GM21529 (cell line): ENCODE measurements around the gene TMPRSS6.

Experiments used
- ATAC-seq: cut with Tn5 transposase; IDR thresholded peaks from one replicate; pipeline ENCODE4 v1.9.1; 2021; ENCODE audit not compliant: unreplicated experiment

TMPRSS6 gene

GRCh38 chr22:37030560-37031281 is 78.8 kb downstream of the TMPRSS6 start:
- ATAC-seq: no peak

DNA sequence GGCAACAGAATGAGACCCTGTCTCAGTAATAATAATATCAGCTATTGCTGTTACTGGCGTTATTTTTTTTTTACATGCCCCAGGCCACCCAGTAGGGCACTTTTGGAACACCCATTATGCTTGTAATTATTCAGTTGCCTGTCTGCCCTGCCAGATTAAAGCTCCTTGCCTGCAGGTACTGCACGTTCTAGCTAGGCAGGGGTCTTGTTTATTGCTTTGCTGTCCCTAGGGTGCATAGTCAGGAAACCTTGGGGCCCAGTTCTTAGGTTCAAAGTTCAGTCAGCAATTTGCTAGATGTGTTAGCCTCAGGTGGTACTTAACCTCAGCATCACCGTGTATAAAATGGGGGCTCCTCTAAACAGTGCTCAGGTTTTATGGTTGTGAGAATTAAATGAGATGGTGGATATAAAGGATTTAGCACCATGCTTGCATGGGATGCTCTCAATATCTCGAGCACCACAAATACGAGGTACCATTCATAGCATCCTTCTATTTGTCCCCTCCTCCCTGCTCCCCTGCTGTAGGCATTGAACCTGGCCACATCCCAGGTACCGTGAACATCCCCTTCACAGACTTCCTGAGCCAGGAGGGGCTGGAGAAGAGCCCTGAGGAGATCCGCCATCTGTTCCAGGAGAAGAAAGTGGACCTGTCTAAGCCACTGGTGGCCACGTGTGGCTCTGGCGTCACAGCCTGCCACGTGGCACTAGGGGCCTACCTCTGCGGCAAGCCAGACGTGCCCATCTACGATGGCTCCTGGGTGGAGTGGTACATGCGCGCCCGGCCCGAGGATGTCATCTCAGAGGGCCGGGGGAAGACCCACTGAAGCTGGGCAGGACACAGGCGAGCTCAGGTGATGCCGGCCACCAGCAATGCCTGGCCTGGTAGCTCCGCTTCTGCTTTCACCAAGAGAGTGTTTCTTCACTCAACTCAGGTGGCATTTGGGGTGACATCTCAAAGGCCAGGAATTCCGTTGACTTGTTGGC is 80.5 kb downstream of the TMPRSS6 start:
- no peak for ATAC-seq

DNA sequence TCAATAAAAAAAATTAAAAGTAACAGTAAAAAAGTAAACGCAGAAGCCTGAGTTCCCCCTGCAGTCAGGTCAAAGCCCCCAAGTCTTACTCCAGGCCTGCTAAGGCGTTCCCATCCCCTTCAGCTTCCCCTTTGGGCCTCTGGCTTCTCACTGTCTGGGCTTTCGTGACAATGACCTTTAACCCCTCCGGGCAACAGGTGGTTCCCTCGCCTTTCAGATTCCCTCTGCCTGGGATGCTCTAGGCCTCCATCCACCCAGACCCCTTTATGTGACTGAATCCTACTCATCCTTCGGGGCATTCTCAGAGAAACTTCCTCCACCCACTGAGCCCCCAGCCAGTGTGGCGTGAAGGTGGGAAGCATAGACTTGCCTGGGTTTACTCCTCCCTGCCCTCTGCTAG is 82.0 kb downstream of the TMPRSS6 start:
- ATAC-seq: no peak

DNA sequence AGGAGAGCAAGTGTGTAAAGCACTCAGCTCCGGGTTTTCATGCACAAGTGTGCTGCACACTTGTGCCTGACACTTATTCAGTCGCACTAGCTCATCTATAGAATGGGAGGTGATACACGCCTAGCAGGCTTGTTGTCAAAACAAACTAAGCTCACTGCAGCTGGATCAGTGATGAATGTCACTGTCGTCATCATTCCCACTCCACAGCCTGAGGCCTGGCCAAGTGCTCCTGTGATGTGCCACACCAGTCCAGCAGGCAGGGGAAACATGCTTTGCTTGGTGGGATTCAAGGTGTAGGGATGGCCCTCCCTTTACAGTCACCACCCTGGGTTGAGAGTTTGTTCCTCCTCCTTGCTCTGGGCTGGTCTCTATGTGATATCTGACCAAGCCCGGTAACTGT is 83.2 kb downstream of the TMPRSS6 start:
- no peak for ATAC-seq

DNA sequence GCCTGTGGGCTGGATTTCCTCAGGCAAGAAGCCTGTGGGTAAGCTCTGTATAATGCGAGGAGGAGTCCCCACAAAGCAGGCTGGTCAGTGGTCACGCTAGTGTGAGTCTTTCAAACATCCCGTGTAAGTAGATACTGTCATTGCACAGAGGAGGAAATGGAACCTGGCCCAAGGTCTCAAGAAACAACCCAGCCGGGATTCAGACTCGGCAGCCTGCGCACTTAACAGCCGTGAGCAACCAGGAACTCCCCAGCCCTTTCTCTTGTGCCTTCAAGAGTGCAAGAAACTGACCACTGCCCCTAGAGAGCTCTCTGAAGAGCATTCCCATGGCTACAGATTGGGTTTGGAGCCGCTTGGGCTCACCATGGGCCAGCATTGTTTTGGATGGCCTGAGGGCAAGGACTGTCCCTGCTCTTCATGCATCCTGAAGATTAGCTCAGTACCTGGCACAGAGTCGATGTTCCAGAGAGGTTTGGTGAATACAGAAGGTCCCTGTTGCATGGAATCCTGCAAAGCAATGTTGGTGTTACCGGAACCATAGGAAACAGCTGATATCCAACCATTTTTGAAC is 83.9 kb downstream of the TMPRSS6 start:
- ATAC-seq: no peak

GRCh38 chr22:37024339-37025157 is 85.0 kb downstream of the TMPRSS6 start:
- no peak for ATAC-seq

GRCh38 chr22:37023743-37024338 is 85.7 kb downstream of the TMPRSS6 start:
- no peak for ATAC-seq

DNA sequence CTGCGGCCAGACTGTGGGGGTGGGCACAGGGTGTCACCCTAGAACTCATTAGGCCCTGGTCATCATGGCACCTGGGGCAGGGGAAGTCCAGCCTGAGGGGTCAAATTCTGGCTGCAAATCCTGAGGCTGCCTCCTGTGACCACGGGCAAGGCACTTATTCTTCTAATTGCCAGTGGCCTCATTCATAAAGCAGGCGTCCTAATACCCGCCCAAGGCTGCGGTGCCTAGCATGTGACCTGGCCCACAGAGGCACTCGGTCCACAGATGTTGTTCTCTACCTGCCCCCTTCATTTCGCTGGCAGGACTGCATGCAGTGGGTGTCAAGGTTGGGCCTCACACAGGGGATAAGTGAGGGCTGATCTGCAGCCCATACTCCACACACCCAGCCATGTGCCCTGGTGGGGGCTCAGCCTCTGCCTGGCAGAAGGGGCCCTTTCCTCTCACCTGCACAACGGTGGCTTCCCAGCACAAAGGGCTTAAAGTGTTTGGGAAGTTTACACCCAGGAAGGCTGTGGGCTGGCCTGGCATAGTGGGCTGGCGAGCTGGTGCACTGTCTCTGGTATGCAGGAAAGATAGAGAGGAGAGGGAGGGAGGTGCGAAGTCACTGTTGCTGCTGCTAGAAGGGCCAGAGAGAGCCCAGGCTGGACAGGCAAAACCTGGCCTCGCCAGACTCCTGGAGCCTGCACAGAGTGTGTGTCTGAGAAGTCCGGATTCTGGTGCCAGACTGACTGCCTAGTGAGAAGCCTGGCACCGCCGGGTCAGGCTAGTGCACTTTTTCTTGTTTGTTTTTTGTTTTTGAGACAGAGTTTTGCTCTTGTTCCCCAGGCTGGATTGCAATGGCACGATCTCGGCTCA is 86.8 kb downstream of the TMPRSS6 start:
- ATAC-seq: no peak

DNA sequence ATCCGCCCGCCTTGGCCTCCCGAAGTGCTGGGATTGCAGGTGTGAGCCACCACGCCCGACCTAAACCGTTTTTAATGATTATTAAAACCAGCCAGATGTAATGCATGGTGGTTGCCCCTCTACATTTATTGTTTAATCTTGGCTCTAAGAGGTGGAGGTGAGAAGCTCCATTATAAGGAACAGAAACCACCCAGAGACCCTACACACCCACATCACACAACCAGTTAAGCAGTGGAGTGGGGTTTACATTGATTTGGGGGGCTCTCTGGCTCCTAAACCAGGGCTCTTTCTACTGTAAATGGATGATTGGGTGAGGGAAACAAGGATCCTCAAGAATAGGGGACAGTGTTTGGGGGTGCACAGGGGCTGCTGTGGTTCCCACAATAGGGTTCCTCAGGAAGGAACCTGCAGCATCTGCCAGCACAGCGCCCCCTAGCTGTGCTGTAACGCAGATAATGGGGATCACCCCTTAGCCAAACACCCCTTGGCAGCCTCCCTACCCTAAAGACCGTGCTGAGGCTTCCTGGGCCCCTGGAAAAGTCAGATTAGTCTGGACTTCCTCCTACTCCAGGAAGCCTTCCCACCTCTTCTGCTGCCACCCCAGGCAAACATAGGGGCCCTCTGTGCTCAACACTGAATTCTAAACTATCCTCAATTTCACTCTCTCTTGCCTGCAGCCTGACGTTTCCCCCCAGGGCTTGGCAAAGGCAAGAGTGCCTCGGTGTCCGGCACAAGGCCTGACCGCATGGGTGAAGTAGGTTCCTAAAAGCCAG is 87.6 kb downstream of the TMPRSS6 start:
- ATAC-seq: no peak

DNA sequence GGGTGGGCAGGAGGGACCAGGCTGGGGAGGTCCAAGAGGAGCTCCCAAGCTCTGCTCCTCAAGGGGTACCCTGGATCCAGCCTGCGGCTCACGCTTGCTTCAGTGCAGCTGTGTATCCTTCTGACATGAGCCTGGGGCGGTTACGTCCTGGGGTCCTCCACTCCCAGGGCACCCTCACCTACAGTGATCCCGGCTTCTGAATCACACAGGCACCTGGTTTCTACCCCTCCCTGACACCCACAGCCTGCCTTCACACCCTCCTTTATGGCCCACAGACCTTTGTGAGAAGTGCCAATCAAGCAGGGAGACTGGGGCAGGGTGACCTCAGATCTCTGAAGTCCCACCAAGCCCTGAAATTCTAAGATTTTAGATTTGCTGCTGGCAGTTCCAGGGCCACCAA is 88.5 kb downstream of the TMPRSS6 start:
- no peak for ATAC-seq

- ATAC-seq: no peak
These were observed 89.4 kb downstream of the TMPRSS6 start for GRCh38 chr22:37020192-37020479.

GRCh38 chr22:37019309-37020191 is 90.0 kb downstream of the TMPRSS6 start, which contains the start of the genes MPST and TST:
Gene MPST (plus strand): TSS chr22:37019742. CDS start chr22:37019837, 95 bp downstream.
Gene TST (minus strand): TSS chr22:37019447. CDS start chr22:37018732, 715 bp downstream.
- peak; percentile 69 for ATAC-seq

DNA sequence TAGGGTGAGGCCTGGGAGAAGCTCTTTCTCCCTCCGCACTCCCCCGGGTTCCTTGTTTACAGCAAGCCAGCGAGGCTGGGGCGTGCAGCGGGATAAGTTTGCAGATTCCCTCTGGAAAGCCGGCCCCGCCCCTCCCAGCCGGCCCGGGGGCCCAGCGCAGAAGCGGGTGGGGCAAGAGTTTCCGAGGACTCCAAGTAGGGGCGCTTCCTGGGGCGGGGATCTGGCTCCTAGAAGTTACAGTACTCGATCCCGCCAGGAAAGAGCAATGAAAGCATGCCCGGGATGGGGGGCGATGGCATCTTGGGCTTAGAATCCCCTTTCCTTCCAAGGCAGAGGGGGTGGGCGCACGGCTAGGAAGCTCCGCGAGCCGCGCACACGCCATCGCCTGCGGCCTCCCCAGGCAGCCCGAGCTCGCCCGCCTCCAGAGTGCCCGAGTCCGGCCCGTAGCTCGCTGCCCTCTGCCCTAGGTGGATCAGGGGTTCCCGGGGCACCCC is 90.7 kb downstream of the TMPRSS6 start:
- peak; percentile 26 for ATAC-seq

DNA sequence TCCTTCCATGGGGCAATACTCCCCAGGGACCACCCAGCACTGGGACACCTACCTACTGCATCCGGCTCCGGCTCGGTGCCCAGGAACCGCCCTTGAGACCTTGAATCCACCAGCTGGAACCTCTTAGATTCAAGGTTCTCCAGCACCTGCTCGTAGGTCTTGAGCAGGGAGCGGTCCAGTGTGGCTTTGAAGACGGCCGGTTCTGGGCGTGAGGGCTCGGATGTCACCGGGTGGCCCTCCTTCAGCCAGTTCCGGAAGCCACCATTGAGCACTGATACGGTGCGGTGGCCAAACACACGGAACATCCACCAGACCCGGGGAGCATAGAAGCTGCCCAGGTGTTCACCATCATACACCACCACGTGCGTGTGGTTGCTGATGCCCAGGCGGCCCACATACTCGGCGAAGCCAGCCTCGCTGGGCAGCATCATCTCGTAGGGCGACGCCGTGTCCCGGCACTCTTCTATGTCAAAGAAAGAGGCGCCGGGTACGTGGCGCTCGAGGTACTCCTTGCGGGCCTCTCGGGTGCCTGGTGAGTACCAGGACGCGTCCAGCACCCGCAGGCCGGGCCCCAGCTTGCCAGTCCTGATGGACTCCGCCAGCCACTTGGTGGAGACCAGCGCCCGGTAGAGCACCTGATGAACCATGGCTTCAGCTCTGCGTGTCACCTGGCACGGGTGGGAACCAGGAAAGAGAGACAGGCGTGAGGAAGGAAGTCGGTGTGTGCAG is 91.3 kb downstream of the TMPRSS6 start:
- no peak for ATAC-seq

GRCh38 chr22:37017356-37017755 is 92.2 kb downstream of the TMPRSS6 start:
- no peak for ATAC-seq

DNA sequence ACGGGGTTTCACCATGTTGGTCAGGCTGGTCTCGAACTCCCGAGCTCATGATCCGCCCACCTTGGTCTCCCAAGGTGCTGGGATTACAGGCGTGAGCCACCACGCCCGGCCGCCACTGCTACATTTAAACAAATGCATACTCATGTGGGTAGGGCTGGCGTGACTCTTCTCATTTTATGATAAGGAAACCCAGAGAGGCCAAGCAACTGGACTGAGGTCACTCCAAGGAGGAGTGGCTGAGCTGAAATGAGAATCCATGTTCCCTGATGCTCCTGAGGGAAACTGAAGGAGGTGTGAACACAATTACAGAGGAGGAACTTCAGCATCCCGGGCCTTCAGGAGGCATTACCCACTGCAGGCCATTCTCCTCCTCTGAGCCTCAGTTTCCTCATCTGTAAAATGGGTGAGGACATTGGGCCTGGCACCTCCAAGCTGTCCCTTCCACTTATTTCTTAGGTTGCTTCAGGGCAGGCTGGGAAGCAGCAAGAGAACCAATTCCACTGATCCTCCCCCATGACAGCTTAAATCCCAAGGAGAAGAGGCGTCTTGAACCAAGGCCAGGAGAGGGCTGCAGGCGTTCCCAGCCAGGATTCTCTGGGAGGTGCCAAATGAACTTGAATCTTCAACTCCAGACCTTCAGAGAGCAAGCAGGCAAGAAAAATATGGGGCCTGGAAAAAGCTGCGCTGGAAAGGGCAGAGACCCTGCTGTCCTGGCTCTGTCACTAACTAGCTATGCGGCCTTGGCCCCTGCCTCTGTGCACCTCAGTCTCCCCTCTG is 93.2 kb downstream of the TMPRSS6 start:
- ATAC-seq: no peak
